ENCODE data around the gene RBM48. TPM values are rescaled to one million over a fixed set of nuclear protein-coding genes. Genes with fewer than 3 reads are reported as not detected.

The RBM48 gene
- total RNA-seq, 1 experiment from 2014 or later = 8.2 TPM

DNA sequence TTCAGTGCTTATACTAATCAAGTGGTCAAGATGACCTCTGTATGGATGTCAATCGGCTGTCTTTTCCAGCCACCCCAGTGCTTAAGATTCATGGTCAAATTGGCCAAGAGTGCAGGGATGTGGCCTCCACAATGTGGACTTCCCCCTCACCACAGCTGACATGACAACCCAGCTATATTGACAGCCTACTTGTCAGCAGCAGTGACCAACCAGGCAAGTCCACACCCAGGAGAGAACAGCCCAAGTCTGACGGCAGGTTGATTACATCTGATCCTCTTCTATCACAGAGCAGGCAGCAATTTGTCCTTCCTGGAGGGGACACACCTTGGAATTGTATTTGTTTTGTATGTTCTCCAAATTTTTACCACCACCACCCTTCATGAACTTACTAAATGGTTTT, 42.6 kb upstream of the RBM48 start:
- no peaks in the 10 kb centered on the region for H3K27me3 Mint-ChIP-seq (ENCODE audit: unreplicated experiment)
- H3K4me1 Mint-ChIP-seq (ENCODE audit: low read depth, unreplicated experiment) = no peaks in the 10 kb centered on the region
- no TSS peak for BruUV-seq (replicated peaks)
- H3K9me3 Mint-ChIP-seq (ENCODE audit: low read depth, unreplicated experiment) = no peaks in the 10 kb centered on the region
- TF ChIP-seq, protein P1, sequence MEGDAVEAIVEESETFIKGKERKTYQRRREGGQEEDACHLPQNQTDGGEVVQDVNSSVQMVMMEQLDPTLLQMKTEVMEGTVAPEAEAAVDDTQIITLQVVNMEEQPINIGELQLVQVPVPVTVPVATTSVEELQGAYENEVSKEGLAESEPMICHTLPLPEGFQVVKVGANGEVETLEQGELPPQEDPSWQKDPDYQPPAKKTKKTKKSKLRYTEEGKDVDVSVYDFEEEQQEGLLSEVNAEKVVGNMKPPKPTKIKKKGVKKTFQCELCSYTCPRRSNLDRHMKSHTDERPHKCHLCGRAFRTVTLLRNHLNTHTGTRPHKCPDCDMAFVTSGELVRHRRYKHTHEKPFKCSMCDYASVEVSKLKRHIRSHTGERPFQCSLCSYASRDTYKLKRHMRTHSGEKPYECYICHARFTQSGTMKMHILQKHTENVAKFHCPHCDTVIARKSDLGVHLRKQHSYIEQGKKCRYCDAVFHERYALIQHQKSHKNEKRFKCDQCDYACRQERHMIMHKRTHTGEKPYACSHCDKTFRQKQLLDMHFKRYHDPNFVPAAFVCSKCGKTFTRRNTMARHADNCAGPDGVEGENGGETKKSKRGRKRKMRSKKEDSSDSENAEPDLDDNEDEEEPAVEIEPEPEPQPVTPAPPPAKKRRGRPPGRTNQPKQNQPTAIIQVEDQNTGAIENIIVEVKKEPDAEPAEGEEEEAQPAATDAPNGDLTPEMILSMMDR (IDR thresholded peaks at IDR 0.05; ENCODE audit: unreplicated experiment) = no peak
- H3K27ac Mint-ChIP-seq (ENCODE audit: unreplicated experiment) = no peak overlapping the region
- intact Hi-C loops (cut with micrococcal nuclease; ENCODE audit: unreplicated experiment) = no loop called here
- H3K36me3 Mint-ChIP-seq (ENCODE audit: insufficient read depth, unreplicated experiment) = no peaks in the 10 kb centered on the region
- CTCF ChIA-PET = no interaction called here
- no peak for DNase-seq
- H3K4me3 Mint-ChIP-seq (ENCODE audit: low read depth, unreplicated experiment) = no peak overlapping the region

DNA sequence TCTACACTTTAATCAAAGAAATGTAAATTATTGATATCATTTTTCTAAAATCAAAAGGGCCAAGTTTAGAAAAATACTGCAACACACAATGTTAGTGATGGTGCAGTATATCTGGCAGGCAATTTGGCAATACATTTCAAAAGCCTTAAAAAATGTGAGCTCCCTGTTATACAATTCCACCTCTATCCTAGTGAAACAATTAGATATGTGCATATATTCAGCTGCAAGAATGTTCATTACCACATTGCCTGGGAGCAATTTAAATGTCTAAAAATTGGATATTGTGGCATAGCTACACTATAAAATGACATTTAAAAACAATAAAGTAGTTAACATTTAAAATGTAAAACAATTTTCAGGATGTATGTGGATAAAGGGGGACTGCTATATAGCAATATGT, 40.8 kb upstream of the RBM48 start:
- TF ChIP-seq, protein P1 (IDR thresholded peaks at IDR 0.05; ENCODE audit: unreplicated experiment) = no peak
- Mint-ChIP-seq H3K4me3 (ENCODE audit: low read depth, unreplicated experiment) (no peak overlapping the region), H3K27ac (ENCODE audit: unreplicated experiment) (no peak overlapping the region), H3K4me1 (ENCODE audit: low read depth, unreplicated experiment) (no peaks in the 10 kb centered on the region), H3K27me3 (ENCODE audit: unreplicated experiment) (no peaks in the 10 kb centered on the region), H3K9me3 (ENCODE audit: low read depth, unreplicated experiment) (no peaks in the 10 kb centered on the region), H3K36me3 (ENCODE audit: insufficient read depth, unreplicated experiment) (no peaks in the 10 kb centered on the region)
- intact Hi-C loops (cut with micrococcal nuclease; ENCODE audit: unreplicated experiment) = no loop called here
- no TSS peak for BruUV-seq (replicated peaks)
- CTCF ChIA-PET = no interaction called here
- DNase-seq = no peak

DNA sequence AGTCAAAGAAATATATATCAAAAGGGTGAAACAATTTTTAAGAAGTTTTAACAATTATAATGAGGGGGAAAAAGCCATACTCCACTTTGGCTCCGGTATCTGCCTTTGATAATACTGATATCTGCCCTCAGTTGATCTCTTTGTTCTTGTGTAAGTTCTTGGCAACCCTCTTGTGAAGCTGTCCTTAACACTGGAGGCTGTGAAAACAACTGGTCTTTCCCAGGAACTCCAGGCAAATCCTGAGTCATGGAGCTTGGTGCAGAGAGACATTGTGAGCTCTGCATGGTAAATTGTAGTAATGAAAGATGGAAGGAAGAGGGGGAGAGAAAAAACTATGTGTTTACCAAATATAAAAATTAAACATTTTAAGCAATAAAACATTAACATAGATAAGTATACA, 39.0 kb upstream of the RBM48 start:
- Mint-ChIP-seq H3K27ac (ENCODE audit: unreplicated experiment) (no peak overlapping the region), H3K9me3 (ENCODE audit: low read depth, unreplicated experiment) (no peaks in the 10 kb centered on the region), H3K4me1 (ENCODE audit: low read depth, unreplicated experiment) (no peaks in the 10 kb centered on the region), H3K27me3 (ENCODE audit: unreplicated experiment) (no peaks in the 10 kb centered on the region), H3K4me3 (ENCODE audit: low read depth, unreplicated experiment) (no peak overlapping the region), H3K36me3 (ENCODE audit: insufficient read depth, unreplicated experiment) (no peaks in the 10 kb centered on the region)
- no peak for DNase-seq
- CTCF ChIA-PET = no interaction called here
- TF ChIP-seq, protein P1 (IDR thresholded peaks at IDR 0.05; ENCODE audit: unreplicated experiment) = no peak
- no TSS peak for BruUV-seq (replicated peaks)
- intact Hi-C loops (cut with micrococcal nuclease; ENCODE audit: unreplicated experiment) = no loop called here

DNA sequence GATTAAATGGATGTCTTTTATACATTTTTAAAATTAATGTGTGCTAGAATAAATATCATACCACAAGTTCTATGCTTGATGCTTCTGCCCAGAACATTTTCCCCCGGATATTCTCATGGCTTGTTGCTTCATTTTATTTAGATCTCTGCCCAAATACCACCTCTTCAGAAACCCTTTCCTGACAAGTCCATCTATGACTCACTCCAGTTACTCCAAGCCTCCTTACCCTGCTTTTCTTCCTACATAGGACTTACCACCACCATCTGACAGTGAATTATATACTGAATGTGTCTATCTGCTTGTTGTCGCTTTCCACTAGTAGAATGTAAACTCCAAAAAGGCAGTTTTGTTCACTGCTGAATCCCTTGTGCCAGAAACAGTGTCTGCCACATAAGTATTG, 31.7 kb upstream of the RBM48 start:
- BruUV-seq (replicated peaks) = no TSS peak
- no peak overlapping the region for H3K27ac Mint-ChIP-seq (ENCODE audit: unreplicated experiment)
- H3K27me3 Mint-ChIP-seq (ENCODE audit: unreplicated experiment) = no peaks in the 10 kb centered on the region
- no peaks in the 10 kb centered on the region for H3K36me3 Mint-ChIP-seq (ENCODE audit: insufficient read depth, unreplicated experiment)
- CTCF ChIA-PET = no interaction called here
- DNase-seq = no peak
- no peaks in the 10 kb centered on the region for H3K9me3 Mint-ChIP-seq (ENCODE audit: low read depth, unreplicated experiment)
- no peak overlapping the region for H3K4me3 Mint-ChIP-seq (ENCODE audit: low read depth, unreplicated experiment)
- TF ChIP-seq, protein P1 (IDR thresholded peaks at IDR 0.05; ENCODE audit: unreplicated experiment) = no peak
- intact Hi-C loops (cut with micrococcal nuclease; ENCODE audit: unreplicated experiment) = no loop called here
- H3K4me1 Mint-ChIP-seq (ENCODE audit: low read depth, unreplicated experiment) = no peaks in the 10 kb centered on the region

Data from Calu3 (cell line).